GM12892 (cell line): ENCODE data around the gene HOMEZ.

ENCODE experiments used
- POLR2A ChIP-seq: IDR thresholded peaks from 2 replicates; pipeline ENCODE4 v1.6.1; 2011; ENCODE audit warnings: low read depth, low read length, control low read depth
- POLR2AphosphoS5 ChIP-seq: IDR thresholded peaks from 2 replicates; pipeline ENCODE4 v1.6.1; 2011; ENCODE audit warnings: low read depth, low read length, control low read depth
- TAF1 ChIP-seq: IDR thresholded peaks from 2 replicates; pipeline ENCODE4 v1.6.1; 2011; ENCODE audit warnings: low read depth, mild to moderate bottlenecking, control low read depth, low read length, borderline replicate concordance

- TF ChIP-seq POLR2A (no peak), TAF1 (no peak), POLR2AphosphoS5 (no peak)
Measured at GRCh38 chr14:23277189-23277588, 8.7 kb downstream of the HOMEZ start.
